Endothelial cell of umbilical vein (primary cell): ENCODE data around the gene IMPG2. TPM values are rescaled to one million over a fixed set of nuclear protein-coding genes. Genes with fewer than 3 reads are reported as not detected.

Source experiments
- BruUV-seq: library from RNA; stranded (reverse); fragments of 400-500 nt; replicated peaks from 2 replicates; lab custom pipeline; 2021; lab: Mats Ljungman, UMichigan
- CTCF ChIA-PET: fragments of 300-600, 350-600 bp; sonication (Branson Sonifier 250); formaldehyde crosslinking; loops from one replicate; lab custom pipeline; 2021; ENCODE audit warnings: antibody characterized with exemption, inconsistent platforms; lab: Charles Lee
- POLR2A ChIA-PET: fragments of 300-600, 350-600 bp; sonication (Branson Sonifier 250); formaldehyde crosslinking; loops from one replicate; lab custom pipeline; 2021; ENCODE audit warnings: antibody characterized with exemption, inconsistent platforms; lab: Charles Lee
- DNase-seq: peaks from one replicate; pipeline ENCODE4 v3.0.0-alpha.2; 2011; ENCODE audit warnings: low read depth, low spot score
- FAIRE-seq: peaks from 2 replicates; lab custom pipeline; 2011; peaks lifted over from hg19 to GRCh38; lab: Jason Lieb, UNC
- H2AFZ ChIP-seq: 2 replicates; pipeline ENCODE4 v1.6.0; 2012; ENCODE audit warnings: low read depth, low read length, control low read depth, inconsistent platforms
- H3K27ac ChIP-seq: 2 replicates; pipeline ENCODE4 v1.5.1; 2011; ENCODE audit warnings: low read depth, mild to moderate bottlenecking, control low read depth, low read length, moderate library complexity; ENCODE audit not compliant: insufficient read depth
- H3K27me3 ChIP-seq, 2 experiments: 2 replicates each; pipeline versions ENCODE4 v1.6.0 to v1.6.1; 2011; ENCODE audit warnings: low read length in 2 of 2, mixed read lengths in 1 of 2; ENCODE audit not compliant: control insufficient read depth in 2 of 2, insufficient read depth in 2 of 2
- H3K36me3 ChIP-seq, 2 experiments: 2 replicates in 1 of 2; 3 replicates in 1 of 2; pipeline ENCODE4 v1.5.1; 2011; ENCODE audit warnings: low read length in 2 of 2, mild to moderate bottlenecking in 1 of 2, moderate library complexity in 1 of 2; ENCODE audit not compliant: control insufficient read depth in 2 of 2, insufficient read depth in 2 of 2; ENCODE audit errors: extremely low read depth in 1 of 2
- H3K4me1 ChIP-seq: 3 replicates; pipeline ENCODE4 v1.5.1; 2011; ENCODE audit warnings: mild to moderate bottlenecking, low read length; ENCODE audit not compliant: control insufficient read depth, insufficient read depth; ENCODE audit errors: extremely low read depth
- H3K4me2 ChIP-seq: 2 replicates; pipeline ENCODE4 v1.6.1; 2011; ENCODE audit warnings: low read length, control low read depth, mixed read lengths; ENCODE audit not compliant: insufficient read depth
- H3K4me3 ChIP-seq, 3 experiments: fragments of 200-600 bp in 1 of 3; sonication (generic), shearing (Covaris generic) in 1 of 3; replicated peaks in 1 of 3; 2 replicates each; pipeline ENCODE4 v1.5.1; 2011 to 2016; ENCODE audit warnings: control low read depth in 3 of 3, low read length in 3 of 3, mild to moderate bottlenecking in 2 of 3, inconsistent platforms in 1 of 3, low read depth in 1 of 3, moderate library complexity in 1 of 3; ENCODE audit not compliant: insufficient read depth in 1 of 3
- H3K79me2 ChIP-seq: 2 replicates; pipeline ENCODE4 v1.6.0; 2012; ENCODE audit warnings: low read length, inconsistent platforms; ENCODE audit not compliant: control insufficient read depth, insufficient read depth
- H3K9ac ChIP-seq: replicated peaks from 2 replicates; pipeline ENCODE3; 2011; ENCODE audit warnings: low read length, control low read depth; ENCODE audit not compliant: insufficient read depth; ENCODE audit errors: extremely low read depth
- H3K9me1 ChIP-seq: replicated peaks from 3 replicates; pipeline ENCODE4 v1.6.0; 2011; ENCODE audit warnings: mild to moderate bottlenecking, low read length; ENCODE audit not compliant: control insufficient read depth, insufficient read depth; ENCODE audit errors: extremely low read depth
- H3K9me3 ChIP-seq: replicated peaks from 2 replicates; pipeline ENCODE4 v1.5.1; 2012; ENCODE audit warnings: low read length, inconsistent platforms; ENCODE audit not compliant: control insufficient read depth, insufficient read depth
- H4K20me1 ChIP-seq: replicated peaks from 2 replicates; pipeline ENCODE3; 2011; ENCODE audit warnings: mild to moderate bottlenecking, low read length; ENCODE audit not compliant: control insufficient read depth, insufficient read depth; ENCODE audit errors: extremely low read depth
- CTCF ChIP-seq, 2 donors: IDR thresholded peaks; 1 replicate in 1 of 2; 2 replicates in 1 of 2; pipeline ENCODE4 v1.5.1; 2011; ENCODE audit warnings: low read length in 2 of 2, mild to moderate bottlenecking in 2 of 2, moderate library complexity in 2 of 2, control low read depth in 1 of 2, inconsistent platforms in 1 of 2, low read depth in 1 of 2; ENCODE audit not compliant: insufficient read depth in 1 of 2; ENCODE audit errors: extremely low read depth in 1 of 2
- EZH2 ChIP-seq: IDR thresholded peaks from 2 replicates; pipeline ENCODE4 v1.6.1; 2012; ENCODE audit warnings: borderline replicate concordance, low read depth, mild to moderate bottlenecking, moderate library complexity, low read length, inconsistent platforms; ENCODE audit not compliant: severe bottlenecking
- FOS ChIP-seq: IDR thresholded peaks from 2 replicates; pipeline ENCODE4 v1.6.1; 2011; ENCODE audit warnings: mild to moderate bottlenecking, low read length, moderate library complexity, borderline replicate concordance; ENCODE audit not compliant: insufficient read depth
- GATA2 ChIP-seq: IDR thresholded peaks from 2 replicates; pipeline ENCODE4 v1.7.0; 2011; ENCODE audit warnings: low read depth, mild to moderate bottlenecking, moderate library complexity, mixed read lengths, low read length; ENCODE audit not compliant: insufficient read length, insufficient read depth
- JUN ChIP-seq: IDR thresholded peaks from 2 replicates; pipeline ENCODE4 v1.6.1; 2011; ENCODE audit warnings: borderline replicate concordance, low read depth; ENCODE audit not compliant: insufficient read length, insufficient read depth
- MAX ChIP-seq: IDR thresholded peaks from 2 replicates; pipeline ENCODE4 v1.6.1; 2011; ENCODE audit not compliant: insufficient read depth, insufficient read length
- MYC ChIP-seq: IDR thresholded peaks from one replicate; pipeline ENCODE4 v1.6.1; 2011; ENCODE audit warnings: mild to moderate bottlenecking, low read depth, low read length
- POLR2A ChIP-seq: IDR thresholded peaks from 2 replicates; pipeline ENCODE4 v1.6.1; 2012; ENCODE audit warnings: low read depth, mild to moderate bottlenecking, control low read depth, low read length
- POLR2AphosphoS5 ChIP-seq: IDR thresholded peaks from 2 replicates; pipeline ENCODE4 v1.6.1; 2012; ENCODE audit warnings: low read depth, mild to moderate bottlenecking, control low read depth, low read length, moderate library complexity; ENCODE audit not compliant: insufficient read depth
- dilution Hi-C: fragments of 300-500 bp; cut with MboI; formaldehyde crosslinking; loops from one replicate; pipeline ENCODE4 v1.15.0; 2019; ENCODE audit warnings: low sequenced_read_pairs; ENCODE audit not compliant: extremely low pct_ligation_motif_present
- intact Hi-C: fragments of 100-400 bp; cut with micrococcal nuclease; formaldehyde crosslinking; loops from one replicate; pipeline ENCODE4 v1.10.0; 2022
- polyA plus RNA-seq, 4 experiments: library from polyadenylated mRNA; depleted of rRNA in 3 of 4; stranded (reverse) in 3 of 4; unstranded in 1 of 4; fragments of >200 nt; gene quantifications; 2 replicates each; pipeline versions ENCODE4 v1.2.1 to v1.2.3, GENCODE V29; 2011 to 2012; ENCODE audit warnings: missing spikeins in 1 of 4
- total RNA-seq: library from RNA; stranded (reverse); gene quantifications from 2 replicates; pipeline ENCODE4 v1.2.3, GENCODE V29; 2021

The IMPG2 gene
- total and polyA plus RNA-seq, 2 donors (not counting 3 experiments of a cell fraction or from before 2014, with no cell fraction given), result 0.39 to 0.71 TPM

GRCh38 chr3:101288294-101288693, 32.1 kb downstream of the IMPG2 start:
- FAIRE-seq (no peak), DNase-seq (no peak)
- no peaks in the 10 kb centered on the region for H3K79me2 ChIP-seq
- H3K9me1 ChIP-seq, result no peaks in the 10 kb centered on the region
- H3K27ac ChIP-seq, result no peak overlapping the region
- H3K9me3 ChIP-seq, result no peaks in the 10 kb centered on the region
- H3K36me3 ChIP-seq, result no peaks in the 10 kb centered on the region
- no peaks in the 10 kb centered on the region for H4K20me1 ChIP-seq
- H3K27me3 ChIP-seq, result no peaks in the 10 kb centered on the region
- intact Hi-C loops, result no loop called here
- H2AFZ ChIP-seq, result no peak overlapping the region
- no TSS peak for BruUV-seq
- no peak overlapping the region for H3K4me3 ChIP-seq
- CTCF ChIA-PET, result interaction anchor here (0.9 kb wide), 1 partner anchor 11 kb away, joined by 3 read pairs; no protein-coding TSS in a partner anchor
- H3K9ac ChIP-seq, result no peak overlapping the region
- POLR2A ChIA-PET, result no interaction called here
- dilution Hi-C loops, result no loop called here
- H3K4me2 ChIP-seq, result no peak overlapping the region
- TF ChIP-seq EZH2, result no peak
- TF ChIP-seq POLR2AphosphoS5, result no peak
- no peak for TF ChIP-seq MYC
- no peak for TF ChIP-seq JUN
- no peak for TF ChIP-seq CTCF (IDR thresholded peaks at IDR 0.05; ENCODE audit: extremely low read depth in 1 of 2, insufficient read depth in 1 of 2, low read depth in 1 of 2, low read length in 2 of 2)
- TF ChIP-seq GATA2, result no peak
- no peak for TF ChIP-seq MAX
- TF ChIP-seq FOS, result no peak
- no peak for TF ChIP-seq POLR2A
- H3K4me1 ChIP-seq, result no peaks in the 10 kb centered on the region
